Adrenal gland (tissue), 12 donors: ENCODE results near the gene GALNTL6. TPM values are rescaled to one million over a fixed set of nuclear protein-coding genes. Genes with fewer than 3 reads are reported as not detected.

Experiments
- DNase-seq, 7 donors: peaks; one replicate each; pipeline ENCODE4 v3.0.0-alpha.2; 2019 to 2020
- H3K27ac ChIP-seq, 5 donors: fragments of 200-600 bp; sonication (generic) in 4 of 5; 1 replicate in 3 of 5; 2 replicates in 2 of 5; pipeline versions ENCODE4 v1.5.1 to v1.8.0; 2016 to 2020; ENCODE audit warnings: mild to moderate bottlenecking in 1 of 5
- H3K27me3 ChIP-seq: fragments of 200-600 bp; 2 replicates; pipeline ENCODE4 v1.8.0; 2021
- H3K36me3 ChIP-seq, 2 donors: fragments of 200-600 bp; replicated peaks in 1 of 2; 1 replicate in 1 of 2; 2 replicates in 1 of 2; pipeline versions ENCODE4 v1.5.1 to v1.8.0; 2018 to 2022
- H3K4me1 ChIP-seq, 2 donors: fragments of 200-600 bp; replicated peaks in 1 of 2; 1 replicate in 1 of 2; 2 replicates in 1 of 2; pipeline versions ENCODE4 v1.5.1 to v1.8.0; 2018 to 2021
- H3K4me3 ChIP-seq, 4 donors: fragments of 200-600 bp; sonication (generic) in 3 of 4; one replicate each; pipeline ENCODE4 v1.5.1; 2016 to 2018
- H3K9me3 ChIP-seq, 3 donors: fragments of 200-600 bp; sonication (generic) in 1 of 3; replicated peaks in 1 of 3; 1 replicate in 2 of 3; 2 replicates in 1 of 3; pipeline versions ENCODE4 v1.5.1 to v1.8.0; 2016 to 2021
- POLR2A ChIP-seq, 2 donors: fragments of 450-650 bp; IDR thresholded peaks; one replicate each; pipeline ENCODE4 v1.6.1; 2017; ENCODE audit warnings: antibody characterized with exemption in 2 of 2, mild to moderate bottlenecking in 2 of 2, moderate library complexity in 1 of 2
- WGBS, 4 donors: extraction: QIAGEN DNeasy Blood & Tissue Kit in 2 of 4; methylation state at CpG; one replicate each; pipeline versions ENCODE4 v1.1.5 to v1.1.7; 2013 to 2017; 5-methylcytosine and 5-hydroxymethylcytosine counted together
- intact Hi-C, 2 donors: fragments of 100-400 bp; cut with DNase I; formaldehyde crosslinking; loops; one replicate each; pipeline versions ENCODE4 v1.14.1 to v1.15.0; 2022 to 2023
- polyA plus RNA-seq, 3 donors: library from polyadenylated mRNA; stranded (reverse); fragments of 200-250 nt in 2 of 3; fragments of 350-450 nt in 1 of 3; fragmentation: Illumina TruSeq in 1 of 3; extraction: RNeasy Lipid Tissue Mini Kit (QIAGEN cat#74804) in 1 of 3; gene quantifications; one replicate each; pipeline ENCODE4 v1.2.3, GENCODE V29; 2013 to 2014
- total RNA-seq, 9 donors: library from RNA; depleted of rRNA in 4 of 9; stranded (reverse); fragments of >200 nt in 4 of 9; fragments of 120-200 nt in 1 of 9; fragmentation: NEBNext Ultra II Directional in 1 of 9; extraction: Animal tissue kit (Norgen Biotek cat#: 25700) in 1 of 9; gene quantifications; one replicate each; pipeline versions ENCODE4 v1.1.0 to v1.2.4, GENCODE V29; 2013 to 2023
- TF ChIP-seq, protein P1 (sequence below), 6 experiments: fragments of 450-650 bp in 4 of 6; fragments of 200-600 bp in 2 of 6; sonication (generic) in 1 of 6; IDR thresholded peaks; 1 replicate in 5 of 6; 2 replicates in 1 of 6; pipeline versions ENCODE4 v1.5.1 to v1.8.0; 2016 to 2021; ENCODE audit warnings: antibody characterized with exemption in 6 of 6, mild to moderate bottlenecking in 2 of 6, moderate library complexity in 1 of 6
- donor health status: healthy with polysubstance abuse.
- donor health status: Bipolar disorder and iron deficiency.
- donor health status: DM: yes; HTN: yes; CAD: no.
- donor health status: DM: no; HTN: no; CAD: no.
- donor health status: DM: no; HTN: no; CAD: no.
- donor health status: DM: yes; HTN: yes; CAD: no.

The GALNTL6 gene
- total and polyA plus RNA-seq, 12 donors: 0.10 to 0.96 (median 0.42) TPM; not detected in 1

DNA sequence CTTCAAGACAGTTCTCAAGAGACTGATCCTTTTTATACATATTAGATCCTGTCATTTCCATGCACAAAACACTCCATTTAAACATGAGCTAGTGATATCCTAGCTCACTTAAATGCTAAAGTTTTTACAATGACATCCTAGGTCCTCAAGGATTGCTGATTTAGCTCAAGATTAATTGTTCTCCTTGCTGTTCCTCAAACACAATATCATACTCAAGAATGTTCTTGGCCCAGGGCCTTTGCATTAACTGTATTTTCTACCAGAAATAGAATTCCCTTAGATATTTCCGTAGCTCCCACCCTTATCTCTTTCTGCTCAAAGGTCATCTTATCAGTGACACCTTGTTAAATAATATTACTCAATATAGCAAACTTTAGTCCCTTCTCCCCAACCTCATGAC is 270.1 kb downstream of the GALNTL6 start:
- no peaks in the 10 kb centered on the region for H3K9me3 ChIP-seq
- no peaks in the 10 kb centered on the region for H3K27me3 ChIP-seq
- TF ChIP-seq POLR2A (IDR thresholded peaks at IDR 0.05): no peak
- TF ChIP-seq, protein P1, sequence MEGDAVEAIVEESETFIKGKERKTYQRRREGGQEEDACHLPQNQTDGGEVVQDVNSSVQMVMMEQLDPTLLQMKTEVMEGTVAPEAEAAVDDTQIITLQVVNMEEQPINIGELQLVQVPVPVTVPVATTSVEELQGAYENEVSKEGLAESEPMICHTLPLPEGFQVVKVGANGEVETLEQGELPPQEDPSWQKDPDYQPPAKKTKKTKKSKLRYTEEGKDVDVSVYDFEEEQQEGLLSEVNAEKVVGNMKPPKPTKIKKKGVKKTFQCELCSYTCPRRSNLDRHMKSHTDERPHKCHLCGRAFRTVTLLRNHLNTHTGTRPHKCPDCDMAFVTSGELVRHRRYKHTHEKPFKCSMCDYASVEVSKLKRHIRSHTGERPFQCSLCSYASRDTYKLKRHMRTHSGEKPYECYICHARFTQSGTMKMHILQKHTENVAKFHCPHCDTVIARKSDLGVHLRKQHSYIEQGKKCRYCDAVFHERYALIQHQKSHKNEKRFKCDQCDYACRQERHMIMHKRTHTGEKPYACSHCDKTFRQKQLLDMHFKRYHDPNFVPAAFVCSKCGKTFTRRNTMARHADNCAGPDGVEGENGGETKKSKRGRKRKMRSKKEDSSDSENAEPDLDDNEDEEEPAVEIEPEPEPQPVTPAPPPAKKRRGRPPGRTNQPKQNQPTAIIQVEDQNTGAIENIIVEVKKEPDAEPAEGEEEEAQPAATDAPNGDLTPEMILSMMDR (IDR thresholded peaks at IDR 0.05): no peak
- H3K36me3 ChIP-seq: no peaks in the 10 kb centered on the region
- H3K4me1 ChIP-seq: no peaks in the 10 kb centered on the region
- DNase-seq: no peak
- no peak overlapping the region for H3K4me3 ChIP-seq
- intact Hi-C loops: no loop called here
- H3K27ac ChIP-seq: no peak overlapping the region
- 15 to 58% (median 33%) methylated on average over 1 of the region's 1 CpG for WGBS, 4 donors

DNA sequence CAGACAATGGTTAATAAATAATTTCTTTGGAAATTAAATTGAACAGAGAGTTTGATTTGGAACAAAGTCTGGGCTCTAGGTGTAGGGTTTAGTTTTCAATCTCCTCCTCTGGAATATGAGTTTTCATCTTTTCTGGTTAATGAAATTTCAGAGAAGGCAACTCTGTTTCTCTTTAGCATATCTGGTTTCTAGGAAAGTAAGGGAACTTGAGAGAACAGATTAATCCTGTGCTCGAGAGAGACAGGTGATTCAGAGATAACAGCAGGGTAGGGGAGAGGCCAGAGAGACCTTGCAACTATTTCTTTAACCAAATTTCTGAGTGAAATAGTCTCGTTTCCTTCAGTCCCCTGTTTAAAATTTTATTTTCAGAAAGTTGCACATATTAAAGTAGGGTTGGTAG is 275.4 kb downstream of the GALNTL6 start:
- DNase-seq: no peak
- WGBS, 4 donors: 29 to 40% (median 38%) methylated on average over 2 of the region's 2 CpGs
- Histone ChIP-seq H3K4me3 (no peak overlapping the region), H3K27ac (no peak overlapping the region), H3K9me3 (no peaks in the 10 kb centered on the region), H3K36me3 (no peaks in the 10 kb centered on the region), H3K4me1 (no peaks in the 10 kb centered on the region), H3K27me3 (no peaks in the 10 kb centered on the region)
- no peak for TF ChIP-seq POLR2A (IDR thresholded peaks at IDR 0.05)
- TF ChIP-seq, protein P1 (IDR thresholded peaks at IDR 0.05): no peak
- intact Hi-C loops: no loop called here

DNA sequence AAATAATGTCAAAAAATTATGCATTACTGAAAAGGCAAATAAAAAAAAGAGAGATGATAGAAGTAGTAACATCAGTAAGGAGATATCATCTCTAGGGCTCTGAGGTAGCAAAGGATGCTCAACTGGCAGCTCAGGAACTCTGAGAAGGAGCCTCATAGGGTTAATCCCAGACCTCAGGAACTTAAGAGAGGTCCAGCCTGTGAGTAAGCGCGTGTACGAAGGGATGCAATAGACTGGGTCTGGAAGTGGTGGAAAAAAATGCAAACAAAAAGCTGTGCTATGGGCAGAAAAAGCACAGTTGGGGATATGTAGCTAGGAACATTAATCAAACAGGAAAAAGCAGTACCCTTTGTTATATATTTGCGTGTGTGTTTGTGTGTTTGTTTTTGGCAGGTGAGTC is 282.0 kb downstream of the GALNTL6 start:
- H3K4me1 ChIP-seq: no peaks in the 10 kb centered on the region
- no peak for DNase-seq
- 66 to 74% (median 72%) methylated on average over 4 of the region's 4 CpGs for WGBS, 4 donors
- H3K27me3 ChIP-seq: no peaks in the 10 kb centered on the region
- intact Hi-C loops: no loop called here
- no peak overlapping the region for H3K27ac ChIP-seq
- no peaks in the 10 kb centered on the region for H3K9me3 ChIP-seq
- no peak overlapping the region for H3K4me3 ChIP-seq
- TF ChIP-seq, protein P1 (IDR thresholded peaks at IDR 0.05): no peak
- no peak for TF ChIP-seq POLR2A (IDR thresholded peaks at IDR 0.05)
- H3K36me3 ChIP-seq: no peaks in the 10 kb centered on the region

DNA sequence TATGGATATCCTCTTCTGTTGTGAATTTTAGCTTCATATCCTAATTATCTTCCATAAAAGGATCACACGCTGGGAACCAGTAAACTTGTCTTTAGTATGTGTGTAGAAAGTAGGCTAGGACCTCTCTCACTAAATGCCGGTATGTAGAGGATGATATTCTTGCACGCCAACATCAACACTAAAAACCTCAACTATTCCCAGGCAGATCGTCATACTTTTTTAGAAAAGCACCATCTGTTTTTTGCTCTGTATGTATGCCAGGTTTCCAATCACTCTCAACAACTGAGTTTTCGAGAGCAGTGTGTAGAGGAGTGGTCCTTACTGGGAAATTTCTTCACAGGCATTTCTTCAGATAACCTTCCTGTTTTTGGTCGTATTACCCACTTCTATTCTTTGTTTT is 283.6 kb downstream of the GALNTL6 start:
- Histone ChIP-seq H3K27ac (no peak overlapping the region), H3K27me3 (no peaks in the 10 kb centered on the region), H3K9me3 (no peaks in the 10 kb centered on the region), H3K4me1 (no peaks in the 10 kb centered on the region), H3K4me3 (no peak overlapping the region), H3K36me3 (no peaks in the 10 kb centered on the region)
- DNase-seq: no peak
- TF ChIP-seq, protein P1 (IDR thresholded peaks at IDR 0.05): no peak
- TF ChIP-seq POLR2A (IDR thresholded peaks at IDR 0.05): no peak
- WGBS, 4 donors: 68 to 76% (median 68%) methylated on average over 6 of the region's 6 CpGs
- intact Hi-C loops: no loop called here
